ENCODE data around the gene SERPINE1. TPM values are rescaled to one million over a fixed set of nuclear protein-coding genes. Genes with fewer than 3 reads are reported as not detected.

Gene SERPINE1
- total RNA-seq, 4 donors from 2014 or later, result 1.3 to 26.2 (median 5.5) TPM

- peaks cover 5 to 16% (median 10%) of the 10 kb centered on the region in 4 donors for H3K4me1 ChIP-seq
- intact Hi-C loops (cut with DNase I; ENCODE audit: low total_unique reads) (no loop called here), in situ Hi-C loops (cut with MboI; ENCODE audit: low pct_ligation_motif_present in 1 of 4, low pct_unique_long_range_greater_than_20kb in 1 of 4, low sequenced_read_pairs in 3 of 4) (no loop called here)
- DNase-seq, result no peak
- peak overlapping the region; percentile 66 to 85 (median 78) for H3K27ac ChIP-seq
- TF ChIP-seq POLR2AphosphoS5 (IDR thresholded peaks at IDR 0.05) (no peak), CTCF (IDR thresholded peaks at IDR 0.05) (no peak), EP300 (IDR thresholded peaks at IDR 0.05; ENCODE audit: low read depth) (no peak), POLR2A (IDR thresholded peaks at IDR 0.05) (no peak)
- H3K27me3 ChIP-seq, result no peaks in the 10 kb centered on the region
- no peaks in the 10 kb centered on the region for H3K9me3 ChIP-seq
- 38 to 59% methylated on average over 3 to 4 of the region's 4 CpGs for WGBS, 2 donors (ENCODE audit: low coverage in 1 of 2)
- peaks cover 0 to 8% (median 3%) of the 10 kb centered on the region in 4 donors for H3K36me3 ChIP-seq
- peak overlapping the region; percentile 59 to 96 (median 88) for H3K4me3 ChIP-seq
Observed at GRCh38 chr7:101155303-101155702, 28.4 kb downstream of the SERPINE1 start.

- Histone ChIP-seq H3K4me3 (no peak overlapping the region), H3K4me1 (peaks cover 5 to 16% (median 10%) of the 10 kb centered on the region in 4 donors), H3K27me3 (peaks cover 3% of the 10 kb centered on the region), H3K36me3 (peaks cover 0 to 8% (median 3%) of the 10 kb centered on the region in 4 donors), H3K9me3 (no peaks in the 10 kb centered on the region), H3K27ac (peak overlapping the region in 1 of 4 donors; percentile 34)
- DNase-seq, result no peak
- TF ChIP-seq POLR2A (IDR thresholded peaks at IDR 0.05), result no peak
- no peak for TF ChIP-seq CTCF (IDR thresholded peaks at IDR 0.05)
- TF ChIP-seq POLR2AphosphoS5 (IDR thresholded peaks at IDR 0.05), result no peak
- TF ChIP-seq EP300 (IDR thresholded peaks at IDR 0.05; ENCODE audit: low read depth), result no peak
- whole genome bisulfite sequencing, 2 donors (ENCODE audit: low coverage in 1 of 2), result 73 to 85% methylated on average over 2 to 6 of the region's 6 CpGs
- intact Hi-C loops (cut with DNase I; ENCODE audit: low total_unique reads) (no loop called here), in situ Hi-C loops (cut with MboI; ENCODE audit: low pct_ligation_motif_present in 1 of 4, low pct_unique_long_range_greater_than_20kb in 1 of 4, low sequenced_read_pairs in 3 of 4) (no loop called here)
Observed at GRCh38 chr7:101156277-101156676, 29.4 kb downstream of the SERPINE1 start.

- peaks cover 0 to 8% (median 3%) of the 10 kb centered on the region in 4 donors for H3K36me3 ChIP-seq
- peak overlapping the region in 2 of 4 donors; percentile 34 for H3K27ac ChIP-seq
- in situ Hi-C loops (cut with MboI; ENCODE audit: low pct_ligation_motif_present in 1 of 4, low pct_unique_long_range_greater_than_20kb in 1 of 4, low sequenced_read_pairs in 3 of 4), result no loop called here
- no peaks in the 10 kb centered on the region for H3K9me3 ChIP-seq
- peak; percentile 80 for DNase-seq
- H3K4me3 ChIP-seq, result no peak overlapping the region
- TF ChIP-seq POLR2A (IDR thresholded peaks at IDR 0.05), result no peak
- peak in 1 of 3 donors; percentile 2 for TF ChIP-seq POLR2AphosphoS5 (IDR thresholded peaks at IDR 0.05)
- no peak for TF ChIP-seq EP300 (IDR thresholded peaks at IDR 0.05; ENCODE audit: low read depth)
- TF ChIP-seq CTCF (IDR thresholded peaks at IDR 0.05), result no peak
- WGBS, 2 donors (ENCODE audit: low coverage in 1 of 2), result 51 to 66% methylated on average over 6 to 14 of the region's 14 CpGs
- H3K4me1 ChIP-seq, result peaks cover 5 to 16% (median 11%) of the 10 kb centered on the region in 4 donors
- peaks cover 10% of the 10 kb centered on the region for H3K27me3 ChIP-seq
- intact Hi-C loops (cut with DNase I; ENCODE audit: low total_unique reads), result no loop called here
Observed at GRCh38 chr7:101156866-101157589, 30.1 kb downstream of the SERPINE1 start.

- Histone ChIP-seq H3K4me3 (no peak overlapping the region), H3K9me3 (no peaks in the 10 kb centered on the region), H3K36me3 (peaks cover 0 to 8% (median 3%) of the 10 kb centered on the region in 4 donors), H3K4me1 (peaks cover 22 to 41% (median 32%) of the 10 kb centered on the region in 4 donors), H3K27me3 (peaks cover 40% of the 10 kb centered on the region), H3K27ac (no peak overlapping the region)
- DNase-seq, result no peak
- in situ Hi-C loops (cut with MboI; ENCODE audit: low pct_ligation_motif_present in 1 of 4, low pct_unique_long_range_greater_than_20kb in 1 of 4, low sequenced_read_pairs in 3 of 4), result no loop called here
- no peak for TF ChIP-seq EP300 (IDR thresholded peaks at IDR 0.05; ENCODE audit: low read depth)
- TF ChIP-seq POLR2AphosphoS5 (IDR thresholded peaks at IDR 0.05), result no peak
- TF ChIP-seq POLR2A (IDR thresholded peaks at IDR 0.05), result no peak
- TF ChIP-seq CTCF (IDR thresholded peaks at IDR 0.05), result no peak
- intact Hi-C loops (cut with DNase I; ENCODE audit: low total_unique reads), result no loop called here
- 78 to 92% methylated on average over 5 to 31 of the region's 31 CpGs for WGBS, 2 donors (ENCODE audit: low coverage in 1 of 2)
Observed at GRCh38 chr7:101159696-101160674, 33.1 kb downstream of the SERPINE1 start.

Data from transverse colon (tissue), 4 donors.